ENCODE data around the gene PCARE.

DNA sequence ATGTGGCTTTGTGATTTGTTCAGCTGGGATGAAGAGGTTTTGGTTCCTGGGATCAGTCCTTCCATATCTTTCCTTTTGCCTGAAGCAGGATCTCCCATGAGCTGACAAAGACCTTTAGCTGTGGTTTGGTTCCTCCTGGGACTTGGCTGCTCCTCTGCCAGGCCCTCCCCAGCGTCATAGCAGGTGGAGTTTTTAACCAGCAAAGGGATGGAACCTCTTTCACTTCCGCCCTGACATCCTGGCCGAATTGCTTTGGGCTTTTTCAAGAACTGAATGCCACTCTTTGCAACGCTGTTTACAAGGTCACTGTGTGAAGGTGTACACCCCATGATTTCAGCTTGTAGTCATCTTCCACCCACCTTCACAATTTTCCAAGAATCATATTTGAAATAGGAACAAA lies 390 bp downstream of the PCARE start:
- TF ChIP-seq, protein P1, sequence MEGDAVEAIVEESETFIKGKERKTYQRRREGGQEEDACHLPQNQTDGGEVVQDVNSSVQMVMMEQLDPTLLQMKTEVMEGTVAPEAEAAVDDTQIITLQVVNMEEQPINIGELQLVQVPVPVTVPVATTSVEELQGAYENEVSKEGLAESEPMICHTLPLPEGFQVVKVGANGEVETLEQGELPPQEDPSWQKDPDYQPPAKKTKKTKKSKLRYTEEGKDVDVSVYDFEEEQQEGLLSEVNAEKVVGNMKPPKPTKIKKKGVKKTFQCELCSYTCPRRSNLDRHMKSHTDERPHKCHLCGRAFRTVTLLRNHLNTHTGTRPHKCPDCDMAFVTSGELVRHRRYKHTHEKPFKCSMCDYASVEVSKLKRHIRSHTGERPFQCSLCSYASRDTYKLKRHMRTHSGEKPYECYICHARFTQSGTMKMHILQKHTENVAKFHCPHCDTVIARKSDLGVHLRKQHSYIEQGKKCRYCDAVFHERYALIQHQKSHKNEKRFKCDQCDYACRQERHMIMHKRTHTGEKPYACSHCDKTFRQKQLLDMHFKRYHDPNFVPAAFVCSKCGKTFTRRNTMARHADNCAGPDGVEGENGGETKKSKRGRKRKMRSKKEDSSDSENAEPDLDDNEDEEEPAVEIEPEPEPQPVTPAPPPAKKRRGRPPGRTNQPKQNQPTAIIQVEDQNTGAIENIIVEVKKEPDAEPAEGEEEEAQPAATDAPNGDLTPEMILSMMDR (IDR thresholded peaks at IDR 0.05), result no peak
- TF ChIP-seq EZH2 (IDR thresholded peaks at IDR 0.05; ENCODE audit: borderline replicate concordance, insufficient read depth, low read depth, low read length, poor library complexity, severe bottlenecking), result no peak

Measured in B cell (primary cell).